Fibroblast of mammary gland (primary cell): Measurements from ENCODE around the gene LHPP.

Source experiments
- DNase-seq: peaks from one replicate; pipeline ENCODE4 v3.0.0-alpha.2; 2010; ENCODE audit warnings: low read depth
- H3K4me3 ChIP-seq: 2 replicates; pipeline ENCODE4 v1.5.1; 2011; ENCODE audit warnings: low read depth, mild to moderate bottlenecking, low read length, moderate library complexity; ENCODE audit not compliant: control insufficient read depth
- TF ChIP-seq, protein P1 (sequence below): conservative IDR thresholded peaks from 2 replicates; pipeline ENCODE4 v1.5.1; 2011; ENCODE audit warnings: low read depth, low read length, inconsistent platforms; ENCODE audit not compliant: control insufficient read depth, insufficient read depth

LHPP gene

DNA sequence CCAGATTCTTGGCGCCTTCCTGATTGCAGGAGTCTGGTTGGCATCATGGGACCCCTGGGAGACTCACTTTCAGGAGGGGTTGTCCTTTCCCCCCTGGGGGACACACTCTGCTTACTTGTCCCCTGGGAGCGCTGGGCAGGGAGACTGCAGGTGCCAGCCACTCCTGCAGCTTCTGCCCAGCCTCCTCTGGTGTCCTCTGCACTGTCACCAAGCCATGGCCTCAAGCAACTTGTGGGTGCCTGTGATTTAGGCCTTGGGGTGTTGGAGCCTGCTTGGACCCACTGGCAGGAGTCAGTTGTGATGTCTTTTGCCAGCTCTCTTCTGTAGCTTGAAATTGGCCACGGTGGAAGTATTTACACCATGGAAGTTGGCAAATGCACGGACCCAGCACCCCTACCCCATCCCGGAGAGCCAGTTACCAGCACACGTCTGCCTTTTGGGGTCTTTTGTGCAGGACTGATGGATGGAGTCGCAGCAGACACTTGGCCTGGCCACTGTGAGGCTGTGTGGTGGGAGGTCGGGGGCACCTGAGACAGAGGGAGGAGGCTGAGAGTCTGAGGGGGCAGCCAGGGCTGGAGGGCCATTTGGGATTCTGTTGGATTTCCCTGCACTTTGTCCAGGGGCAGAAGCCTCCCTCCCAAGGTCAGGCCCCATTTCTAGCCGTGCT, 104.7 kb downstream of the LHPP start:
- no peak for DNase-seq
- TF ChIP-seq, protein P1, sequence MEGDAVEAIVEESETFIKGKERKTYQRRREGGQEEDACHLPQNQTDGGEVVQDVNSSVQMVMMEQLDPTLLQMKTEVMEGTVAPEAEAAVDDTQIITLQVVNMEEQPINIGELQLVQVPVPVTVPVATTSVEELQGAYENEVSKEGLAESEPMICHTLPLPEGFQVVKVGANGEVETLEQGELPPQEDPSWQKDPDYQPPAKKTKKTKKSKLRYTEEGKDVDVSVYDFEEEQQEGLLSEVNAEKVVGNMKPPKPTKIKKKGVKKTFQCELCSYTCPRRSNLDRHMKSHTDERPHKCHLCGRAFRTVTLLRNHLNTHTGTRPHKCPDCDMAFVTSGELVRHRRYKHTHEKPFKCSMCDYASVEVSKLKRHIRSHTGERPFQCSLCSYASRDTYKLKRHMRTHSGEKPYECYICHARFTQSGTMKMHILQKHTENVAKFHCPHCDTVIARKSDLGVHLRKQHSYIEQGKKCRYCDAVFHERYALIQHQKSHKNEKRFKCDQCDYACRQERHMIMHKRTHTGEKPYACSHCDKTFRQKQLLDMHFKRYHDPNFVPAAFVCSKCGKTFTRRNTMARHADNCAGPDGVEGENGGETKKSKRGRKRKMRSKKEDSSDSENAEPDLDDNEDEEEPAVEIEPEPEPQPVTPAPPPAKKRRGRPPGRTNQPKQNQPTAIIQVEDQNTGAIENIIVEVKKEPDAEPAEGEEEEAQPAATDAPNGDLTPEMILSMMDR = no peak

DNA sequence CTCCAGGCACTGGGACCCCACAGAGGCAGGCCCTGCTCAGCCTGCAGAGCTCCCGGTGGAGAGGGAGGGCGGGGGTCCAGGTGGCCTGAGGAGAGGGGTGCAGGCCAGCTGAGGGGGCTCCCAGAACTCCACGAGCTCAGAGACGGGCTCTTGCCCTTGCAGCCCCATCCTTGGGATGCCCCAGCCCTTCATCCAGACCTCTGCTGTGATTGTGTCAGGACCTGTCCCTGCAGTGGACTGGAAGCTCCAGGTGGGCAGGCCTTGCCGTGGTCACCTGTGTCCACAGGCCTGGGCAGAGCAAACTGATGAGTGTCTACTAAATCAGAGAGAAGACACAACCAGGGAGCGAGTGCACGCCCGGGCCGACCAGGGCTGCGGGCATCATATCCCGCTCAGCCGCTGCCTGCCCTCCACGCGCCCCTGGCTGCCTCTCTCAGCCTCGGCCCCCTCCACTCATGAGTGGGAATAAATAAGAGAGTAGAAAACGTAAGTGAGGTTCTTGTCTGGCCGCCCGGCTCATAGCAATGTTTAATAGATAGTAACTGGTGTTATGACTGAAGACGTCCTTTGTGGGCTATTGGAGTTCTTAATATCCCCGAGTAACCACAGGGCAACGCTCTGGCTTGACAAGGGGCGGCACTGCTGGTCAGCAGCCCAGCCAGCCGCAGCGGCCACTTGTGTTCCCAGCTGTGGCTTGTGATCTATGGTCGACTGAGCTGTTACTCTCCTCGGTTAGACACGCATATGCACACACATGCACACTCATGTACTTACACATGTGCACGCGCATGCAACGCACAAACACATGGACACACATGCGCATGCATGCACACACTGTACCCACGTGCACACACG, 105.6 kb downstream of the LHPP start:
- H3K4me3 ChIP-seq = no peak overlapping the region
- DNase-seq = no peak
- TF ChIP-seq, protein P1 = no peak

More for the DNA sequence above, 104.7 kb downstream of the LHPP start:
- H3K4me3 ChIP-seq = no peak overlapping the region

DNA sequence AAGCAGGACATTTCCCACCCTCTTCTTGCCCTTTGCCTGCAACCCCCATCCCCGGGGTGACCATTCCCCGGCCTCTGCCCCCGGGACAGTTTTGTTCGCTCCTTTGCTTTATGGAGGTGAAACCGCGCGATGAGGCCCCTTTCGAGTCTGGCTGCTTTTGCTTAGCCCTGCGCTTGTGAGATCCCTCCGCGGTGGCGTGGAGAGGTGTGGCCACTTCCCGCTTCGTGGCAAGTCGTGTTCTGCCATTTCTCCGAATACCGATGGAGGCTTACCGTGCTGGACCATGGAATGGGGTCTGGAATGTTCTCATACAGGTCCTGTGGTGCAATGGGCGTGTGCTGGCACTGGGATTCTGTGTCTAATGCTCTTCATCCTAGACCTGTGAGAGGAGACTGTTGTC, 106.7 kb downstream of the LHPP start:
- no peak for DNase-seq
- H3K4me3 ChIP-seq = no peak overlapping the region
- TF ChIP-seq, protein P1 = no peak

DNA sequence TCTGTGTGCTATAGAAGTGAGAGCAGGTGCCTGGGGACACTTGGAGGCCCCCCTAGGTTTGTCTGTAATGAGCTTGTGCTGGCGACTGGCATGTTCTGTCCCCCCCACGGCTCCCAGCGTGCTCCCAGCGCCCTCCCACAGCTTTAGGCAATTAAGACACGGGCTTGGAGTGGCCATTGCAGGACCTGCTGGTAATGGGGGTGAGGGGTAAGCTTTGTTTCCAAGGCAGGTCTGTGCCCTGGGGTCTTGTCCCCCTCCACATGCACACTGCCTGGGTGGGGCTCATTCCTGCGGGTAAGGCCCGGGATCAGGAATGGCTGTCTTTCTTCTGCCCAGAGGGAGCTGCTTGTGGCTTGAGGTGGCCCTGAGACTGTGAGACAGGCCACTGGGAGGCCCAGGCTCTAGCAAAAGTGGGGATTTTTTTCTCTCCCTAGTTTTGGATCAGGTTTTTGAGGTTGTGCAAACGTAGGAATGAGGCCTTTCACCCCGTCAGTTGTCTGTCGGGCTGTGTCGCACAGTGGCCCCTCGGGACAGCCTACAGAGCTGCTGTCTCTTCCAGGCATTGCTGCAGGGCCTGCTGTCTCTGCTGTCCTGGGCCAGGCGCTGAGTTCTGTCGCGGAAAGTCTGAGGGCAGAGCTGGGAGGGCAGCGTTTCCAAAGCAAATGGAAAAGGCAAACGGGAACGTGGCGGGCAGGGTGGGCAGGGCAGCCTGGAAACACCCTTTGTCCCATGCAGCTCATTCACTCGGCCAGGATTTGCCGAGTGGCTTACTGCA, 107.4 kb downstream of the LHPP start:
- no peak overlapping the region for H3K4me3 ChIP-seq
- TF ChIP-seq, protein P1 = no peak
- no peak for DNase-seq

DNA sequence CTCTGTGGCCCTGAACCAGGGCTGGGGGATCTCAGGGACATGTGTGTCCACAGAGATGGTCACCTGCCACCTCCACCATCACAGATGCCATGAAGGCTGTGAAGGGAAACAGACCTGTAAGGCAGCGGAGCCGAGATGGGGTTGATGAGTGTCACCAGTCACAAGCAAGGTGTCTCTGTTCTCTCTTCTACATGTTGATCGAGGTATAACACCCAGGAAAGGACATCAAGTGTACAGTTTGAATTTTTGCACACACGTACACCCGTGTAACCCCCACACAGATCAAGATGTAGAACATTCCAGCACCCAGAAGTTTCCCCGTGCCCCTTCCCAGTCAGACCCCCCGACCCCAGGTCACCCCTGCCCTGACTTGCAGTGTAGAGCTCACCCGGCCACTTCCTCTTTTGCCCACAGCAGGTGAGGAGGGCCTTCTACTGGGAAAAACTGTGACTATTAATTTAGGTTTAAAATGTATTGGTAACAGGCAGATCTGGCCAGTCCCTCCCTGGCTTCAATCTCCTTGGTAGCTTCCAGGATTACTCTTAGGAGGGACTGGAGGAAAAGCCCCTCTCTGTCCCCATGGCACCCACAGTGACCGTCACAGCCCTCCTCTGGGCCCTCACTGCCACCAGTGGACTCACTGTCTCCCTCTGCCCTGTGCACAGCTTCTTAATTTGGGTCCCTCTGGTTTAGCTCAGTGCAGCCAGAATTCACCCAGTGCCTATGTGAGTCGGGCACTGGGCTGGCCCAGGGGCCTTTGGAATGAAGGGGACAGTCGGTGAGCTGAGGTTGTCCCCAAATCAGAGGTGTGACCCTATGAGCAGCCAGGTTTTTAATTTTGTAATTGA, 108.2 kb downstream of the LHPP start:
- H3K4me3 ChIP-seq = no peak overlapping the region
- TF ChIP-seq, protein P1 = no peak
- DNase-seq = no peak

DNA sequence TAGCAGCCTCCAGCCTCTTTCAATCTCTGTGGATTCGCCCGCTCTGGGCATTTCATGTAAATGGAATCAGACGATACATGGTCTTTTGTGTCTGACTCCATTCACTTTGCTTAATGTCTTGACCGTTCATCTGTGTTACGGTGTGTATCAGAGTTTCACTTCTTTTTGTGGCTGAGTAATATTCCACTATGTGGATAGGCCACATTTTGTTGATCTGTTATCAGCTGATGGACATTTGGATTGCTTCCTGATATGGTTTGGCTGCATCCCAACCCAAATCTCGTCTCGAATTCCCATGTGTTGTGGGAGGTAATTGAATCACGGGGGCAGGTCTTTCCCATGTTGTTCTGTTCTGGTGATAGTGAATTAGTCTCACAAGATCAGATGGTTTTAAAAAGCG, 109.0 kb downstream of the LHPP start:
- TF ChIP-seq, protein P1 = no peak

More for the DNA sequence above, 109.0 kb downstream of the LHPP start:
- DNase-seq = no peak
- no peak overlapping the region for H3K4me3 ChIP-seq
